Cardiac septum (tissue), 1 donor: Measurements from ENCODE around the gene NXPE1. TPM values are rescaled to one million over a fixed set of nuclear protein-coding genes. Genes with fewer than 3 reads are reported as not detected.

Source experiments
- total RNA-seq: library from RNA; stranded (reverse); fragmentation: NEBNext Ultra II Directional; extraction: Animal tissue kit (Norgen Biotek cat#: 25700); gene quantifications from one replicate; pipeline ENCODE4 v1.2.1, GENCODE V29; 2021
- donor health status: DM: no; HTN: no; CAD: no.

NXPE1 gene
- total RNA-seq, 1 donor from 2014 or later, result 0.11 TPM

Other genes starting within 250 kb of the NXPE1 start
- gene C11orf71, start 159.4 kb downstream of the NXPE1 start, total RNA-seq, result 9.9 TPM
- 20.3 TPM for gene RBM7, start 159.2 kb downstream of the NXPE1 start, total RNA-seq
- 162 TPM for gene REXO2, start 120.4 kb downstream of the NXPE1 start, total RNA-seq
- gene NXPE4, start 35.9 kb upstream of the NXPE1 start, total RNA-seq, result not detected
- gene NXPE2, start 118.6 kb upstream of the NXPE1 start, total RNA-seq, result 0.22 TPM